Left ventricle myocardium inferior (tissue), 1 donor: ENCODE results near the gene SAMD5. TPM values are rescaled to one million over a fixed set of nuclear protein-coding genes. Genes with fewer than 3 reads are reported as not detected.

Source experiments
- DNase-seq: peaks from one replicate; pipeline ENCODE4 v3.0.0-alpha.2; 2020
- H3K27ac ChIP-seq: fragments of 200-600 bp; replicated peaks from 2 replicates; pipeline ENCODE4 v1.8.0; 2021
- H3K27me3 ChIP-seq: fragments of 200-600 bp; 2 replicates; pipeline ENCODE4 v1.8.0; 2021; ENCODE audit warnings: low read depth
- H3K36me3 ChIP-seq: fragments of 200-600 bp; 2 replicates; pipeline ENCODE4 v1.8.0; 2021
- H3K4me1 ChIP-seq: fragments of 200-600 bp; 2 replicates; pipeline ENCODE4 v1.8.0; 2021
- H3K4me3 ChIP-seq: fragments of 200-600 bp; 2 replicates; pipeline ENCODE4 v1.8.0; 2021; ENCODE audit warnings: mild to moderate bottlenecking, moderate library complexity
- H3K9me3 ChIP-seq: fragments of 200-600 bp; replicated peaks from 2 replicates; pipeline ENCODE4 v1.8.0; 2021
- CTCF ChIP-seq: fragments of 200-600 bp; IDR thresholded peaks from 2 replicates; pipeline ENCODE4 v1.8.0; 2021; ENCODE audit warnings: antibody characterized with exemption, mild to moderate bottlenecking, borderline replicate concordance
- intact Hi-C: fragments of 100-400 bp; cut with micrococcal nuclease; formaldehyde crosslinking; loops from one replicate; pipeline ENCODE4 v1.11.0; 2022
- total RNA-seq: library from RNA; stranded (reverse); fragmentation: NEBNext Ultra II Directional; extraction: Animal tissue kit (Norgen Biotek cat#: 25700); gene quantifications from one replicate; pipeline ENCODE4 v1.2.1, GENCODE V29; 2021
- donor health status: DM: no; HTN: yes; CAD: no; lungs with severe emphysema.

SAMD5 gene
- total RNA-seq, 1 donor from 2014 or later = 0.33 TPM

DNA sequence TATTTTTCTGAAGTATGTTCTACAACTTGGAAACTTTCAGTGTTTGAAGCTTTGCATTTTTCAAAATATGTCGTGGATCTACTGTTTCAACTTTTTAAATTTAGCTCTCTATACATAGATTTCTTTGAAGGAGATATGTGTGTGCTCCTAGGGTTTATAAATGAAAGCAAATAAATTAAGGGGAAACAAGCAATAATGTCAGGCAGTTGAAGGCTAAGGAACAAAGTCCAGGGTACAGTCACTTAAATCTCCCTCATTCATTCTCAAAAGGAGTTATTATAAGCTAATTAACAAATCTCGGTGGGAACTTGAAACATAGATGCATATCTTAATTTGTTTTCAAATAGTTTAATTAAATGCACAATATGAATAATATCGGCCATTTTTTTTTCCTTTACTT, 79.4 kb downstream of the SAMD5 start:
- Histone ChIP-seq H3K27me3 (no peaks in the 10 kb centered on the region), H3K9me3 (no peaks in the 10 kb centered on the region), H3K4me1 (peaks cover 25% of the 10 kb centered on the region), H3K27ac (no peak overlapping the region), H3K4me3 (no peak overlapping the region), H3K36me3 (no peaks in the 10 kb centered on the region)
- TF ChIP-seq CTCF = no peak
- intact Hi-C loops = no loop called here
- DNase-seq = no peak

DNA sequence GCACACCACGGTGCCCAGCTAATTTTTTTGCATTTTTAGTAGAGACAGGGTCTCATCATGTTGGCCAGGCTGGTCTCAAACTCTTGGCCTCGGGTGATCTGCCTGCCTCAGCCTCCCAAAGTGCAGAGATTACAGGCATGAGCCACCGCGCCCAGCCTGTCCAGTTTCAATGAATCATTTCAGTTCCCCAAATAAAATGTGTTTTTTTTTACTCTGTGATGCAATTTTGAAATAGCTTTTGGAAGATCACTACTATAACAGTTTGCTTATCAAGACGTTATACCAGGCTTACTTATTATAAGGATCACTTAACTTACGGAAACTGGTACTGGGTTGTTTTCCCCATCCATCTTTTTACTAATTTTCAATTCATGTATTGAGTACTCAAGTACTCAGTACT, 80.0 kb downstream of the SAMD5 start:
- Histone ChIP-seq H3K27me3 (no peaks in the 10 kb centered on the region), H3K4me3 (no peak overlapping the region), H3K27ac (no peak overlapping the region), H3K36me3 (no peaks in the 10 kb centered on the region), H3K4me1 (peaks cover 25% of the 10 kb centered on the region), H3K9me3 (no peaks in the 10 kb centered on the region)
- intact Hi-C loops = no loop called here
- no peak for DNase-seq
- no peak for TF ChIP-seq CTCF

GRCh38 chr6:147589739-147590250, 81.3 kb downstream of the SAMD5 start:
- no peak overlapping the region for H3K4me3 ChIP-seq
- intact Hi-C loops = no loop called here
- peaks cover 25% of the 10 kb centered on the region for H3K4me1 ChIP-seq
- H3K36me3 ChIP-seq = no peaks in the 10 kb centered on the region
- no peak for DNase-seq
- no peak for TF ChIP-seq CTCF
- H3K27ac ChIP-seq = no peak overlapping the region
- no peaks in the 10 kb centered on the region for H3K27me3 ChIP-seq
- H3K9me3 ChIP-seq = no peaks in the 10 kb centered on the region

DNA sequence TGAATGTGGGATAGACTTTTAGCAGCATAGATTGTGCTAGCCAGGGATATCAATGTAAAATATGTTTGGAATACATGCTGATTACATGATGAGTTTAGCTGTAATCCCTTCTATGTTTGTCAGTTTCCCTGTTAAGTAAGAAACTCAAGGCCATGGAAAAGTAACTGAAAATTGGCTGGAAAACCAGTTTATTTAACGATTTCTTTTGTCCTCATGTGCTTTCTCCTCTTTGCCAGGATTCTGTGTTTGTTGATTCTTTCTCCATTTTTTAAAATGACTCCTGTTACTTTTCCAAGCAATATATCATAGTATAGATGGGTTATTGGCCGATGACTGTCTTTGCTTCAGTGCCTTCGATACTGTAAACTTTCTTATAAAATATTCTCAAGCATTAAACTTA, 87.5 kb downstream of the SAMD5 start:
- H3K9me3 ChIP-seq = no peaks in the 10 kb centered on the region
- no peak overlapping the region for H3K27ac ChIP-seq
- intact Hi-C loops = no loop called here
- no peak overlapping the region for H3K4me3 ChIP-seq
- H3K36me3 ChIP-seq = no peaks in the 10 kb centered on the region
- no peak for DNase-seq
- H3K4me1 ChIP-seq = no peaks in the 10 kb centered on the region
- TF ChIP-seq CTCF = no peak
- no peaks in the 10 kb centered on the region for H3K27me3 ChIP-seq

DNA sequence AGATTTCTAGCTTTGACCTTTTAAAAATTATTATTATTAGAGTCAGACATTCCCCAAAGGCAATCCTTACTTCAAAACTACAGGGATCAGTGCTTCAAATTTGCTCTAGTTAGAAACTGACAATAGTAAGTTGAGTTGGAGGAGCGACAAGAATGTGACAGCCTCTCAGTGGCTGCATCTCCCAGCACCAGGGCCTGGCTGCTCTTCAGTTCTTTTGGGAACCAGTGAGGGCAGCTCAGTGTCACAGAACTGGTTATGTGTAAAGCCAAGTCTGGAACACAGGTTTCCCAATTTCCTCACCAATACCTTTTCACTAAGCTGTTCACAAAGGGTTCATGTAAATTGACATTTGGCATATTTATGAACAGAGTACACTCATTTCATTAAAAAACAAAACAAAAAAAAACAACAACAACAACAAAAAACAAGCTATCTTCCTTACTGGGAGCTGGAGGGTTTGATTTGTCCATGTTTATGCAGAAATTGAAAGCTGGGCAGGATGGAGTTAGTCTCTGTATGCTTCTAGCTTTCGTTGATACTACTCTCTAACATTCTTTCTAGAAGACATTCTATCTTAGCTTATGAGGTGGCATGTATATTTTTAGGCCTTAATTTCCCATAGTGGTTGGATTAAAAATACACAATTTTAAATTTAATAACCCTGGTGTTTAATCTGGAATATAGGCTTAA, 95.0 kb downstream of the SAMD5 start:
- intact Hi-C loops = no loop called here
- no peaks in the 10 kb centered on the region for H3K9me3 ChIP-seq
- peak; percentile 34 for DNase-seq
- no peak for TF ChIP-seq CTCF
- peaks cover 17% of the 10 kb centered on the region for H3K4me1 ChIP-seq
- peak overlapping the region; percentile 72 for H3K27ac ChIP-seq
- no peaks in the 10 kb centered on the region for H3K27me3 ChIP-seq
- no peaks in the 10 kb centered on the region for H3K36me3 ChIP-seq
- no peak overlapping the region for H3K4me3 ChIP-seq
